ENCODE measurements around the gene EEFSEC. TPM values are rescaled to one million over a fixed set of nuclear protein-coding genes. Genes with fewer than 3 reads are reported as not detected.

The EEFSEC gene
- total and polyA plus RNA-seq, 2 of the 4 experiments (the other 2 are of a cell fraction): 4.5 to 9.3 TPM

GRCh38 chr3:128315313-128315712 is 162.0 kb downstream of the EEFSEC start:
- POLR2A ChIA-PET (ENCODE audit: unreplicated experiment): no interaction called here
- H2AK9ac ChIP-seq (replicated peaks; ENCODE audit: low read depth, low read length, poor library complexity): no peak overlapping the region
- no peak overlapping the region for H2BK5ac ChIP-seq (ENCODE audit: low read depth, low read length, poor library complexity, severe bottlenecking)
- no peak overlapping the region for H3K14ac ChIP-seq (replicated peaks; ENCODE audit: low read depth, low read length)
- no peaks in the 10 kb centered on the region for H4K20me1 ChIP-seq (ENCODE audit: insufficient read depth, low read length)
- H3K4me3 ChIP-seq (ENCODE audit: insufficient read depth, low read depth, low read length): no peak overlapping the region
- H3K4me2 ChIP-seq (ENCODE audit: low read depth, low read length): no peak overlapping the region
- in situ Hi-C loops (cut with MboI; ENCODE audit: low sequenced_read_pairs) (no loop called here), intact Hi-C loops (cut with micrococcal nuclease) (no loop called here), dilution Hi-C loops (cut with HindIII; ENCODE audit: low sequenced_read_pairs, unreplicated experiment) (no loop called here)
- H3K27me3 ChIP-seq (ENCODE audit: control insufficient read depth, insufficient read depth, low read length): no peaks in the 10 kb centered on the region
- DNase-seq (no peak), ATAC-seq (ENCODE audit: low read depth) (no peak)
- H4K8ac ChIP-seq (ENCODE audit: low read depth in 2 of 2, low read length in 2 of 2): no peak overlapping the region
- H2AK5ac ChIP-seq (ENCODE audit: low read depth, low read length): no peak overlapping the region
- TF ChIP-seq USF2 (IDR thresholded peaks at IDR 0.05; ENCODE audit: low read depth, low read length): no peak
- no peak for TF ChIP-seq NFE2L2 (IDR thresholded peaks at IDR 0.05; ENCODE audit: low read depth, low read length)
- TF ChIP-seq MAFK (IDR thresholded peaks at IDR 0.05; ENCODE audit: low read depth, low read length): no peak
- no peak for TF ChIP-seq MAZ (IDR thresholded peaks at IDR 0.05; ENCODE audit: borderline replicate concordance, low read depth, low read length)
- TF ChIP-seq, protein P1, sequence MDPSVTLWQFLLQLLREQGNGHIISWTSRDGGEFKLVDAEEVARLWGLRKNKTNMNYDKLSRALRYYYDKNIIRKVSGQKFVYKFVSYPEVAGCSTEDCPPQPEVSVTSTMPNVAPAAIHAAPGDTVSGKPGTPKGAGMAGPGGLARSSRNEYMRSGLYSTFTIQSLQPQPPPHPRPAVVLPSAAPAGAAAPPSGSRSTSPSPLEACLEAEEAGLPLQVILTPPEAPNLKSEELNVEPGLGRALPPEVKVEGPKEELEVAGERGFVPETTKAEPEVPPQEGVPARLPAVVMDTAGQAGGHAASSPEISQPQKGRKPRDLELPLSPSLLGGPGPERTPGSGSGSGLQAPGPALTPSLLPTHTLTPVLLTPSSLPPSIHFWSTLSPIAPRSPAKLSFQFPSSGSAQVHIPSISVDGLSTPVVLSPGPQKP (IDR thresholded peaks at IDR 0.05; ENCODE audit: borderline replicate concordance, low read depth, low read length): no peak
- no peak for TF ChIP-seq SMC3 (IDR thresholded peaks at IDR 0.05; ENCODE audit: low read depth, low read length)
- TF ChIP-seq CEBPB (IDR thresholded peaks at IDR 0.05; ENCODE audit: low read depth, low read length): no peak
- TF ChIP-seq RCOR1 (IDR thresholded peaks at IDR 0.05; ENCODE audit: insufficient replicate concordance, low read length): no peak
- no peak for TF ChIP-seq POLR2A (IDR thresholded peaks at IDR 0.05; ENCODE audit: low read depth, low read length)
- no peak for TF ChIP-seq RFX5 (IDR thresholded peaks at IDR 0.05; ENCODE audit: low read depth, low read length)
- H3K23ac ChIP-seq (ENCODE audit: low read depth, low read length): no peak overlapping the region
- H4K5ac ChIP-seq (ENCODE audit: low read depth, low read length): no peak overlapping the region
- no peak overlapping the region for H2BK120ac ChIP-seq (ENCODE audit: low read depth, low read length)
- H3K9me3 ChIP-seq (ENCODE audit: control insufficient read depth, insufficient read depth, low read length): no peaks in the 10 kb centered on the region
- no CpG with 5 or more reads among the region's 2 CpGs for WGBS, 2 experiments (ENCODE audit: extremely low coverage in 2 of 2, insufficient read length in 1 of 2)
- no peaks in the 10 kb centered on the region for H3K36me3 ChIP-seq (ENCODE audit: control insufficient read depth, insufficient read depth, low read length)
- H3K79me1 ChIP-seq (ENCODE audit: low read depth in 1 of 2, low read length in 2 of 2): no peaks in the 10 kb centered on the region
- no peak overlapping the region for H3K27ac ChIP-seq (ENCODE audit: insufficient read depth, low read length)
- CTCF ChIA-PET: no interaction called here
- H2BK15ac ChIP-seq (ENCODE audit: low read depth, low read length): no peak overlapping the region
- H3K18ac ChIP-seq (ENCODE audit: low read depth, low read length): no peak overlapping the region
- H3K4ac ChIP-seq (ENCODE audit: low read depth, low read length): no peak overlapping the region
- no TSS peak for BruUV-seq (replicated peaks)
- no peak overlapping the region for H3K56ac ChIP-seq (ENCODE audit: extremely low read depth, insufficient read depth, low read length)
- peaks cover 12% of the 10 kb centered on the region; the same call in 1 of the 2 replicates for H3K9me1 ChIP-seq (ENCODE audit: insufficient read depth, low read length)
- H4K91ac ChIP-seq (ENCODE audit: insufficient read depth, low read depth, low read length): no peak overlapping the region
- no peak overlapping the region for H2BK20ac ChIP-seq (ENCODE audit: low read depth, low read length)
- H3K4me1 ChIP-seq (ENCODE audit: control insufficient read depth, insufficient read depth, low read length): no peaks in the 10 kb centered on the region
- H2AFZ ChIP-seq (replicated peaks; ENCODE audit: low read length, poor library complexity): no peak overlapping the region
- H3K9ac ChIP-seq (ENCODE audit: low read depth, low read length): no peak overlapping the region
